ENCODE results near the gene RFWD3.

The RFWD3 gene

DNA sequence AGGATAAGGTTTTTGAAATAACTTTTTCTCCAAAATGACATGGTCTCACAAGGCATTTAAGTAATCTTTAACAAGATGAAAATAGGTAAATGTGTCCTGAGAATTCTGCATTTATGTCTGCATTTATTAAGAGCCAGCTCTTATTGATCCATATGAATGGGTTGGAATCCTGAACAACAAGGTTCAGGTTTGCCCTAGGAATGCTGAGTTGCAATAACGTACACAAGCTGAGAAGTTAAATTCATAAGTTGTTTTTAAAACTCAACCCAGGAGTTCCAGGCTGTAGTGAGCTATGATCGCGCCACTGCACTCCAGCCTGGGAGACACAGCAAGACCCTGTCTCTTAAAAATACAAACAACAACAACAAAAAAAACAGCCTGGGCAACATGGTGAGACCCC, 87.8 kb downstream of the RFWD3 start:
- TF ChIP-seq, protein P1, sequence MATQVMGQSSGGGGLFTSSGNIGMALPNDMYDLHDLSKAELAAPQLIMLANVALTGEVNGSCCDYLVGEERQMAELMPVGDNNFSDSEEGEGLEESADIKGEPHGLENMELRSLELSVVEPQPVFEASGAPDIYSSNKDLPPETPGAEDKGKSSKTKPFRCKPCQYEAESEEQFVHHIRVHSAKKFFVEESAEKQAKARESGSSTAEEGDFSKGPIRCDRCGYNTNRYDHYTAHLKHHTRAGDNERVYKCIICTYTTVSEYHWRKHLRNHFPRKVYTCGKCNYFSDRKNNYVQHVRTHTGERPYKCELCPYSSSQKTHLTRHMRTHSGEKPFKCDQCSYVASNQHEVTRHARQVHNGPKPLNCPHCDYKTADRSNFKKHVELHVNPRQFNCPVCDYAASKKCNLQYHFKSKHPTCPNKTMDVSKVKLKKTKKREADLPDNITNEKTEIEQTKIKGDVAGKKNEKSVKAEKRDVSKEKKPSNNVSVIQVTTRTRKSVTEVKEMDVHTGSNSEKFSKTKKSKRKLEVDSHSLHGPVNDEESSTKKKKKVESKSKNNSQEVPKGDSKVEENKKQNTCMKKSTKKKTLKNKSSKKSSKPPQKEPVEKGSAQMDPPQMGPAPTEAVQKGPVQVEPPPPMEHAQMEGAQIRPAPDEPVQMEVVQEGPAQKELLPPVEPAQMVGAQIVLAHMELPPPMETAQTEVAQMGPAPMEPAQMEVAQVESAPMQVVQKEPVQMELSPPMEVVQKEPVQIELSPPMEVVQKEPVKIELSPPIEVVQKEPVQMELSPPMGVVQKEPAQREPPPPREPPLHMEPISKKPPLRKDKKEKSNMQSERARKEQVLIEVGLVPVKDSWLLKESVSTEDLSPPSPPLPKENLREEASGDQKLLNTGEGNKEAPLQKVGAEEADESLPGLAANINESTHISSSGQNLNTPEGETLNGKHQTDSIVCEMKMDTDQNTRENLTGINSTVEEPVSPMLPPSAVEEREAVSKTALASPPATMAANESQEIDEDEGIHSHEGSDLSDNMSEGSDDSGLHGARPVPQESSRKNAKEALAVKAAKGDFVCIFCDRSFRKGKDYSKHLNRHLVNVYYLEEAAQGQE (IDR thresholded peaks at IDR 0.05; ENCODE audit: insufficient read depth in 1 of 2, low read depth in 2 of 2, low read length in 2 of 2), result no peak

DNA sequence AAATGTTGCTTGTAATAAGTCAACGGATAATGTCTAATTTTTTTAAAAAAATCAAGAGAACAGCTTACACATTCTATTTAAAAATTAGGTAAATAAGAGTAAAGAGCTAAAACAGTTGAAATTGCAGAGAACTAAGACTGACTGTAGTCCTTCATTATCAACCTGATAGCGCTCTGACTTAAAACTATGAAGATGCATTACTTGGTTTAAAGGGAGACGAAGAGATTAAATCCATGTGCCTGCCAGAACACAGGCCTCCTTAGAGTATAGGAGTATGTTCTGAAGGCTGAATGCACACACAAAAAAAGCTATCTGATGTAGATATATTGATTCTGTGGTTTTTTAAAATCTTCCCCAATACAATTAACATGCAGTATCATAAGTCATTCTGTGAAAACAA, 88.2 kb downstream of the RFWD3 start:
- TF ChIP-seq POLR2AphosphoS5 (IDR thresholded peaks at IDR 0.05; ENCODE audit: low read depth, low read length) (no peak), SIN3A (IDR thresholded peaks at IDR 0.05; ENCODE audit: borderline replicate concordance, insufficient read depth, low read length) (no peak), FOXP2 (optimal IDR thresholded peaks at IDR 0.05; ENCODE audit: borderline replicate concordance, extremely low read depth, extremely low read length, insufficient read depth) (no peak), TAF1 (IDR thresholded peaks at IDR 0.05; ENCODE audit: borderline replicate concordance, insufficient read depth, low read length) (no peak)
- TF ChIP-seq, protein P1 (IDR thresholded peaks at IDR 0.05; ENCODE audit: insufficient read depth in 1 of 2, low read depth in 2 of 2, low read length in 2 of 2), result no peak

DNA sequence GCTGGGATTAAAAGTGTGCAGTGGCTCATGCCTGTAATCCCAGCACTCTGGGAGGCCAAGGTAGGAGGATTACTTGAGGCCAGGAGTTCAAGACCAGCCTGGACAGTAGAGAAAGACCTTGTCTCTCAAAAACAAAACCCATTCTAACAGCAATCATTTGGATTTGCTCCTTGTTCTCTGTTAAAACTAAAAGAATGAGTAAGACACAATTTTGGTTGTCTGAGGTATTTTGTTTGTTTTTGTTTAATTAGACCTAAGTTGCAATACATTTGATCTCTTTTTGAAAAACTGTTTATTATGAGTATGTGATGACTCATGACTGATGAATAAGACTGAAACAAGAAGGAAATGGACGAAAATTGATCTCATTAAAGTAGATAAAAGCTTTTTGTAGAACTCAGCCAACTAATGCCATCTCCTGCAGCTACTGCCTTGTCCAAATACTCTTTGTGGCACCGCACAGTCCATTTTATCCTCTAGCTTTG, 88.8 kb downstream of the RFWD3 start:
- TF ChIP-seq, protein P1 (IDR thresholded peaks at IDR 0.05; ENCODE audit: insufficient read depth in 1 of 2, low read depth in 2 of 2, low read length in 2 of 2), result no peak
- no peak for TF ChIP-seq FOXP2 (optimal IDR thresholded peaks at IDR 0.05; ENCODE audit: borderline replicate concordance, extremely low read depth, extremely low read length, insufficient read depth)
- TF ChIP-seq TAF1 (IDR thresholded peaks at IDR 0.05; ENCODE audit: borderline replicate concordance, insufficient read depth, low read length), result no peak
- TF ChIP-seq POLR2AphosphoS5 (IDR thresholded peaks at IDR 0.05; ENCODE audit: low read depth, low read length), result no peak
- TF ChIP-seq SIN3A (IDR thresholded peaks at IDR 0.05; ENCODE audit: borderline replicate concordance, insufficient read depth, low read length), result no peak

DNA sequence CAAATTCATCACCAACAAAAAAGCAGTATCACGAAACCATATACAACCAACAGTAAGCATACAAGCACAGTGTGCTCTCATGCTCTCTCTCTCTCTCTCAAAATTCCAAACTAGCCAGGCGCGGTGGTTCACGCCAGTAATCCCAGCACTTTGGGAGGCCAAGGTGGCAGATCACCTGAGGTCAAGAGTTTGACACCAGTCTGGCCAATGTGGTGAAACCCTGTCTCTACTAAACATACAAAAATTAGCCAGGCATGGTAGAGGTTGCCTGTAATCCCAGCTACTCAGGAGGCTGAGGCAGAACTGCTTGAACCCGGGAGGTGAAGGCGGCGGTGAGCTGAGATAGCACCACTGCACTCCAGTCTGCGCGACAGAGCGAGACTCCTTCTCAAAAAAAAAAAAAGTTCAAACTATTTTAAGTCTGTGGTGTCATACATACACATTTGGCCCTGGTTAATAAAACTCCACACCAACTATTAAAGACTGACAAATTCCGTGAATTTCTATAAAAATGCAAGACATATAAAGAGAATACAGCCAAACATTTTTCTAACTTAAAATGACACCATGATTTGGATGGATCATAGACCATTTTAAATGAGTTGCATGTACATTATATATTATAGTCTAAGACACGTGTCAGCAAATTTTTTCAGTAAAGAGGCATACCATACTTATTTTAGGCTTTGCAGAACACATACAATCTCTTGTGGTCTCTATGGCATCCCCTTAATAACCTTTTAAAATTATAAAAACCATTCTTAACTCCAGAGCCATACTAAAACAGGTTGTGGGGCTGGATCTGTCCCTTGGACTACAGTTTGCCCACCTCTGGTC, 90.7 kb downstream of the RFWD3 start:
- TF ChIP-seq FOXP2 (optimal IDR thresholded peaks at IDR 0.05; ENCODE audit: borderline replicate concordance, extremely low read depth, extremely low read length, insufficient read depth), result no peak
- no peak for TF ChIP-seq POLR2AphosphoS5 (IDR thresholded peaks at IDR 0.05; ENCODE audit: low read depth, low read length)
- TF ChIP-seq TAF1 (IDR thresholded peaks at IDR 0.05; ENCODE audit: borderline replicate concordance, insufficient read depth, low read length), result no peak

DNA sequence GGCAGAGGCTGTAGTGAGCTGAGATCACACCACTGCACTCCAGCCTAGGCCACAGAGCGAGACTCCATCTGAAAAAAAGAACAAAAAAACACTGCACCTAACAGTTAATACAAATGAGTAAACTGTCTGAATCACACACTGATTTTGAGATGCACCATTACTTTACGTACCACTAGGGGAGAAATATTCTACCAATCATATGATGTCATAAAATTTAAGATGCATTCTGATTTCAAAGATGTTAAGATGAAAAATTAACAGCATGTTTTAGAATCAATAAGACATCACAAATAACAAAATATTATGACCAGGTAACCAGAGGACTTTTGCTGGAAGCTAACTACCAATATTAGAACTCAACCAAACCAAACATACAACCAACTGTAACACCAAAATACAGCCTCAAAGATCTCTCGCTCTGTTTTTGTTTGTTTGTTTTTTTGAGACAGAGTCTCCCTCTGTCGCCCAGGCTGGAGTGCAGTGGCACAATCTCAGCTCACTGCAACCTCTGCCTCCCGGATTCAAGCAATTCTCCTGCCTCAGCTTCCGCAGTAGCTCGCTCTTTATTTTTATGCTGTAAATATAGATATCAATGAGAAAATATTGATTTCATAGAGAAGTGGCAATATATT, 91.4 kb downstream of the RFWD3 start:
- TF ChIP-seq SIN3A (IDR thresholded peaks at IDR 0.05; ENCODE audit: borderline replicate concordance, insufficient read depth, low read length) (no peak), TAF1 (IDR thresholded peaks at IDR 0.05; ENCODE audit: borderline replicate concordance, insufficient read depth, low read length) (no peak), POLR2AphosphoS5 (IDR thresholded peaks at IDR 0.05; ENCODE audit: low read depth, low read length) (no peak), FOXP2 (optimal IDR thresholded peaks at IDR 0.05; ENCODE audit: borderline replicate concordance, extremely low read depth, extremely low read length, insufficient read depth) (no peak)
- TF ChIP-seq, protein P1 (IDR thresholded peaks at IDR 0.05; ENCODE audit: insufficient read depth in 1 of 2, low read depth in 2 of 2, low read length in 2 of 2), result no peak

All from PFSK-1 (cell line).